ENCODE measurements around the gene TTLL13.

- TF ChIP-seq POLR2A (IDR thresholded peaks at IDR 0.05; ENCODE audit: low read length): no peak
- TF ChIP-seq GATA1 (IDR thresholded peaks at IDR 0.05; ENCODE audit: low read depth, low read length): no peak
These were observed 15.3 kb downstream of the TTLL13 start for GRCh38 chr15:90264671-90265070.

Measured in erythroblast (primary cell).